Measurements from ENCODE around the gene TTC33.

The TTC33 gene

GRCh38 chr5:40465416-40465815, 290.3 kb downstream of the TTC33 start:
- DNase-seq = no peak

GRCh38 chr5:40464511-40464910, 291.2 kb downstream of the TTC33 start:
- DNase-seq = no peak
